C4-2B (cell line): ENCODE measurements around the gene PRSS56.

Experiments
- H3K27ac ChIP-seq: fragments of 450-650 bp; 2 replicates; pipeline ENCODE4 v1.5.1; 2017
- ZFX ChIP-seq: fragments of 450-650 bp; IDR thresholded peaks from 2 replicates; pipeline ENCODE4 v1.6.1; 2017
- TF ChIP-seq, protein P1 (sequence below): fragments of 450-650 bp; conservative IDR thresholded peaks from 2 replicates; pipeline ENCODE4 v1.5.1; 2017; ENCODE audit warnings: mild to moderate bottlenecking

The PRSS56 gene

DNA sequence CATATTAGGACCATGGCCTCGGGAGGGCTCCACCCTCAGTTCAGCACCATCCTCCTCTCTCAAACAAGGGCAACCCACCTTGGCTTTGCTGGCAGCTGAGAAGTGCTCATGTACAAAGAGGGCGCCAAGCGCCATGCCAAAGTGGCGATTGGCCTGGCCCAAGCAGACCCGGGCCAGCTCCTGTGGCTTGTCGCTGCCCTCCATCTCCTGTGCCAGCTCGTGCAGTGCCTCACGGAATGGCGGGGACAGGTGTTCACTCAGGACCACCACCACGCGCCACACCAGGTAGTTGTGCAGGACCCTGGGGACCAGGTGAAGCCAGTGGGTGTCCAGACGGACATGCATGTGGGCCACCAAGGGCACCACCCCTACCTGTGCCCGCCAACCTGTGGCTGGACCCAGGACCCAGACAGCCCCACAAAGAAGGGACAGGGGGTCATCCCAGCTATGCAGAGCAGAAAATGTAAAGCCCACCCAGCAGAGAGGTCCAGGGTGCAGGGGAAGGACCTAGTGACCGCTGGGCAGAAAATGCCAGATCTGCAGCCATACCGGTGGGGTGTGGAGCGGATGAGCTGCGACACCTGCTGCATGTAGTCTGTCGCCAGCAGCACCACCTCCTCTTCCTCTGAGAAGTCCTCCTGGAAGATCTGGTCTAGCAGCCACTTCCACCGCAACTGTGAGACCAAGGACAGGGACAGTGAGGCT lies 36.1 kb upstream of the PRSS56 start:
- no peak overlapping the region for H3K27ac ChIP-seq
- no peak for TF ChIP-seq ZFX
- TF ChIP-seq, protein P1, sequence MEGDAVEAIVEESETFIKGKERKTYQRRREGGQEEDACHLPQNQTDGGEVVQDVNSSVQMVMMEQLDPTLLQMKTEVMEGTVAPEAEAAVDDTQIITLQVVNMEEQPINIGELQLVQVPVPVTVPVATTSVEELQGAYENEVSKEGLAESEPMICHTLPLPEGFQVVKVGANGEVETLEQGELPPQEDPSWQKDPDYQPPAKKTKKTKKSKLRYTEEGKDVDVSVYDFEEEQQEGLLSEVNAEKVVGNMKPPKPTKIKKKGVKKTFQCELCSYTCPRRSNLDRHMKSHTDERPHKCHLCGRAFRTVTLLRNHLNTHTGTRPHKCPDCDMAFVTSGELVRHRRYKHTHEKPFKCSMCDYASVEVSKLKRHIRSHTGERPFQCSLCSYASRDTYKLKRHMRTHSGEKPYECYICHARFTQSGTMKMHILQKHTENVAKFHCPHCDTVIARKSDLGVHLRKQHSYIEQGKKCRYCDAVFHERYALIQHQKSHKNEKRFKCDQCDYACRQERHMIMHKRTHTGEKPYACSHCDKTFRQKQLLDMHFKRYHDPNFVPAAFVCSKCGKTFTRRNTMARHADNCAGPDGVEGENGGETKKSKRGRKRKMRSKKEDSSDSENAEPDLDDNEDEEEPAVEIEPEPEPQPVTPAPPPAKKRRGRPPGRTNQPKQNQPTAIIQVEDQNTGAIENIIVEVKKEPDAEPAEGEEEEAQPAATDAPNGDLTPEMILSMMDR, result no peak

DNA sequence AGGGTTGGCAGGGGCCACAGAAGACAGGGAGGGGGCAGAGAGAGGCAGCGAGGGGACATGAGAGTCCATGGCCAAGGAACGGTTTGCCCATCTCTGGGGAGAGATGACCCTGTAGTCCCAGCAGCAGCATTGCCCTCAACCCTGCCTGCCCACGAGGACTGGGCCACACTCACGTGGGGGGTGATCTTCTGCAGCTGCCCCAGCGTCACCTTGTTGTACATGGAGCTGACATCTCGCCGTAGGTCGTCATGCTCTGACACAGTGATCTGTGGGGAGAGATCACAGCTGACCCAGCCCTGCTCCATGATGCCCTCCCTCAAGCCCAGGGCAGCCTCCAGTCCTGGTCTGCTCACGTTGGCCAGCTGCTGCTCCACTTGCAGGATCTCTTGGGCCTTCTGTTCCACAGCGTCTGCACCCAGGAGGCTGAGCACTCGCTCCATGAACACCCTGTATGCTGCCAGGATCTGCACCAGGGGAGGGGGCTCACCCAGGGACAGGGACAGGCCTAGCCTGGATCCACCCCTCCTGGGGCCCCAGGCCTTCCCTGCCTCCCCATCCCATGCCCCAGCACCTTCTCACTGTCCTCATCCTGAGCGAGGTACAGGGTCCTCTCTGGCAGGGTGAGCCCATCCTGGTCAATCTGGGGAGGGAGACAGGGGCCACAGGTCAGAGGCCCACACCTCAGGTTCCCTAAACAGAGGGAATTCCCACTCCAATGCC lies 35.4 kb upstream of the PRSS56 start:
- H3K27ac ChIP-seq, result no peak overlapping the region
- TF ChIP-seq, protein P1, result no peak
- no peak for TF ChIP-seq ZFX

DNA sequence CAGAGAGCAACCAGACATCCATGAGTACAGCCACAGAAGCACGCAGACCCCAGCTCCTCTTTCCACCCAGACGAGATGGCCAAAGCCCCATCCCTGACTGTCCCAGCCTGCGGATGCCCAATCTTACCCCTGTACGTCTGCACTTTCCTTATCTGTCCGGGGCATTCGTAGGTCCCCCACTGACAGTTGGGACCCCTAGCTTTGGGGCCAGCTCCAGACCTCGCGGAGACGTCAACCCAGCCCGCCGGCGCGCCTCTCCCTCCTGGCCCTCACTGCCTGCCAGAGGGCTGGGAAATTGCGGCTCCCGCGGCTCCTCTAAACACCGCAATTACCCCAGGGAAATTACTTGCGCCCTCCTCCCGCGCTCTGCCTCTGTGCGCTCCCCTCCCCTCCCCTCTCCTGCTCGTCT lies 34.8 kb upstream of the PRSS56 start:
- no peak overlapping the region for H3K27ac ChIP-seq
- no peak for TF ChIP-seq ZFX
- TF ChIP-seq, protein P1, result no peak

GRCh38 chr2:232485757-232486557 lies 34.2 kb upstream of the PRSS56 start:
- no peak overlapping the region for H3K27ac ChIP-seq
- TF ChIP-seq, protein P1, result no peak

DNA sequence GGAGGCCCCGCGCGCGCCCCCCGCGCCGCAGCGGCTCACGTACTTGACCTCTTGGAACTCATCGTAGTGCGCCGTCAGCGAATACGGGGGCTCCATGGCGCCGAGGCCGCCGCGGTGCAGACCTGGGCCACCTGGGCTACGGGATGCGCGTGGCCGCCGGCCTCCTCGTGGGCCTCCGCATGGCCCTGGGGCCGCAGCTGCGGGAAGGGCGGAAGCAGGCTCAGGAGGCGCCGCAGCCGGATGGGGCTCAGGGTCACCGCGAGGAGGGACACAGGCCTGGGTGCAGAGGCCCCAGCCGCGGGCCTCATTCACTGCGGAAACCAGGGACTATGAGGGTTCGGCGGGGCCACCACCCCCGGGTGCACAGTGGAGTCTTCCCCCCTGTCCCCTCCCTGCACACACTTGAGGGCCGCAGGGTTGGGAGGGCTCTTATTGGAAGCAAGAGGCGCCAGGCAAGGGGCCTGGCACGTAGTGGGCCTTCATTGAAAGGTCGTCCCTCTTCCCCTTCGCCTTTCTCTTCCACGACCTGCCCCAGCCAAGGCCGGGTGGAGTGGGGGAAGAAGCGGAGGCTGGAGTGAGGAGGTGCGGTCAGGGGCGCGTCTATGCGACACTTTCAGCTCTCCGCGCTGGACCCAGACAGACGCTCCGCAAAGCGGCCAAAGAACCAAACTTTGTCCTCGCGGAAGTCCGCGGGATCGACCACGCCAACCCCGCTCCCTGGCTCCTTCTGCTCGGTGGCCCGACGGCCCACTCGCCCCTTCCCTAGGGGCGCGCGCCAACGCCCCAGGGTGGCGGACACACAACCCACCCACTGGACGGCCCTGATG lies 33.4 kb upstream of the PRSS56 start:
- no peak overlapping the region for H3K27ac ChIP-seq
- TF ChIP-seq, protein P1, result no peak
- TF ChIP-seq ZFX, result no peak

GRCh38 chr2:232487385-232488096 lies 32.6 kb upstream of the PRSS56 start, which contains the start of gene ECEL1:
ECEL1 (minus strand) TSS chr2:232487834; CDS start chr2:232486653, 1,181 bp downstream.
- TF ChIP-seq ZFX, result no peak
- TF ChIP-seq, protein P1, result no peak
- H3K27ac ChIP-seq, result no peak within 1 kb of the TSS
